Esophagus squamous epithelium (tissue), 5 donors: ENCODE measurements around the gene ZNF480. TPM values are rescaled to one million over a fixed set of nuclear protein-coding genes. Genes with fewer than 3 reads are reported as not detected.
A peak's percentile ranks its signal among the peaks of the same experiment; 100 is the strongest.

Experiments used
- DNase-seq: peaks from one replicate; lab custom pipeline; 2025; lab: John Stamatoyannopoulos, UW
- H3K27ac ChIP-seq, 4 donors: fragments of 200-600 bp; sonication (generic); one replicate each; pipeline ENCODE4 v1.5.1; 2016 to 2019; ENCODE audit warnings: mild to moderate bottlenecking in 1 of 4
- H3K27me3 ChIP-seq, 4 donors: fragments of 200-600 bp; sonication (generic); 1 replicate in 3 of 4; 2 replicates in 1 of 4; pipeline versions ENCODE4 v1.5.1 to v1.6.0; 2017 to 2021; ENCODE audit warnings: antibody characterized with exemption in 1 of 4
- H3K36me3 ChIP-seq, 3 donors: fragments of 200-600 bp; sonication (generic); one replicate each; pipeline ENCODE4 v1.5.1; 2016 to 2019
- H3K4me1 ChIP-seq, 3 donors: fragments of 200-600 bp; sonication (generic); one replicate each; pipeline ENCODE4 v1.5.1; 2017 to 2019
- H3K4me3 ChIP-seq, 4 donors: fragments of 200-600 bp; sonication (generic); 1 replicate in 3 of 4; 2 replicates in 1 of 4; pipeline ENCODE4 v1.5.1; 2016 to 2019; ENCODE audit warnings: mild to moderate bottlenecking in 2 of 4, moderate library complexity in 1 of 4
- H3K9me3 ChIP-seq, 3 donors: fragments of 200-600 bp; sonication (generic); one replicate each; pipeline ENCODE4 v1.5.1; 2016 to 2019
- CTCF ChIP-seq, 6 experiments: fragments of 450-650 bp in 4 of 6; fragments of 200-600 bp in 2 of 6; sonication (generic) in 2 of 6; IDR thresholded peaks; one replicate each; pipeline ENCODE4 v1.5.1; 2016 to 2019; ENCODE audit warnings: antibody characterized with exemption in 6 of 6, mild to moderate bottlenecking in 4 of 6, moderate library complexity in 4 of 6
- POLR2A ChIP-seq, 4 donors: fragments of 450-650 bp; IDR thresholded peaks; one replicate each; pipeline ENCODE4 v1.6.1; 2017; ENCODE audit warnings: antibody characterized with exemption in 4 of 4, mild to moderate bottlenecking in 4 of 4, moderate library complexity in 3 of 4
- WGBS, 2 donors: methylation state at CpG; one replicate each; pipeline ENCODE4 v1.1.5; 2018; 5-methylcytosine and 5-hydroxymethylcytosine counted together
- intact Hi-C: fragments of 100-400 bp; cut with DNase I; formaldehyde crosslinking; loops from one replicate; pipeline ENCODE4 v1.15.0; 2022
- small RNA-seq, 4 donors: library from RNA; depleted of rRNA; stranded (forward); fragments of <200 nt; gene quantifications; one replicate each; pipeline ENCODE3, GENCODE V24; 2016
- total RNA-seq, 4 donors: library from RNA; depleted of rRNA; stranded (reverse); fragments of >200 nt; gene quantifications; one replicate each; pipeline ENCODE4 v1.1.0, GENCODE V29; 2016
- donor health status: DM: yes; HTN: yes; CAD: no.

The ZNF480 gene
- total RNA-seq, 4 donors from 2014 or later = 4.8 to 9.2 (median 6.8) TPM

GRCh38 chr19:52370341-52370710, 73.4 kb downstream of the ZNF480 start:
- Histone ChIP-seq H3K4me1 (peaks cover 0 to 15% (median 3%) of the 10 kb centered on the region in 3 donors), H3K36me3 (peaks cover 0 to 53% (median 10%) of the 10 kb centered on the region in 3 donors), H3K27ac (peak overlapping the region; percentile 83 to 95 (median 90)), H3K9me3 (peaks cover 0 to 77% (median 28%) of the 10 kb centered on the region in 3 donors), H3K27me3 (no peaks in the 10 kb centered on the region), H3K4me3 (peak overlapping the region; percentile 43 to 74 (median 66))
- TF ChIP-seq CTCF (IDR thresholded peaks at IDR 0.05) (no peak), POLR2A (IDR thresholded peaks at IDR 0.05) (no peak)
- WGBS, 2 donors = 36 to 45% methylated on average over 7 of the region's 7 CpGs
- DNase-seq = no peak
- intact Hi-C loops = no loop called here

Small RNA genes within 50 kb of the gene (small RNA-seq; reads per million reads assigned to genes)
- gene MIR643 (0 to 0.15 (median 0) reads per million in 4 donors), gene RF00019 (0 reads per million in 4 donors)

Other genes starting within 250 kb of the ZNF480 start
- 10 to 100 TPM in 1 of 4 donors, 1 to 10 TPM in 3; 4.3 to 13.7 (median 7.6) TPM for gene ZNF432, start 248.3 kb upstream of the ZNF480 start, total RNA-seq
- 10 to 100 TPM in 3 of 4 donors, 1 to 10 TPM in 1; 9.0 to 19.5 (median 17.1) TPM for gene ZNF841, start 201.4 kb upstream of the ZNF480 start, total RNA-seq
- 1 to 10 TPM; 2.4 to 5.1 (median 3.7) TPM for gene ZNF616, start 157.2 kb upstream of the ZNF480 start, total RNA-seq
- 1 to 10 TPM; 5.0 to 9.5 (median 7.5) TPM for gene ZNF836, start 125.5 kb upstream of the ZNF480 start, total RNA-seq
- 100 to 1,000 TPM; 126 to 225 (median 152) TPM for gene PPP2R1A, start 107.1 kb upstream of the ZNF480 start, total RNA-seq
- 1 to 10 TPM; 2.5 to 8.4 (median 3.9) TPM for gene ZNF766, start 27.6 kb upstream of the ZNF480 start, total RNA-seq
- gene ZNF610, start 39.1 kb downstream of the ZNF480 start, total RNA-seq = under 1 TPM in 3 of 4 donors, not detected in 1; 0.15 to 0.95 (median 0.15) TPM
- 10 to 100 TPM in 2 of 4 donors, 1 to 10 TPM in 2; 3.0 to 20.4 (median 8.0) TPM for gene ZNF880, start 72.8 kb downstream of the ZNF480 start, total RNA-seq
- 10 to 100 TPM in 1 of 4 donors, 1 to 10 TPM in 3; 1.9 to 17.5 (median 6.3) TPM for gene ZNF528, start 100.7 kb downstream of the ZNF480 start, total RNA-seq
- under 1 TPM in 1 of 4 donors, not detected in 3; 0.19 TPM for gene ZNF534, start 132.0 kb downstream of the ZNF480 start, total RNA-seq
- gene ZNF578, start 156.4 kb downstream of the ZNF480 start, total RNA-seq = 1 to 10 TPM in 1 of 4 donors, under 1 TPM in 2, not detected in 1; 0.18 to 1.5 (median 0.41) TPM
- gene ZNF808, start 230.5 kb downstream of the ZNF480 start, total RNA-seq = 10 to 100 TPM in 1 of 4 donors, 1 to 10 TPM in 3; 6.7 to 17.0 (median 7.6) TPM